PFSK-1 (cell line): ENCODE data around the gene PPP1R1A.

Experiments used
- FOXP2 ChIP-seq: optimal IDR thresholded peaks from 2 replicates; pipeline ENCODE3; 2011; ENCODE audit warnings: borderline replicate concordance, control low read depth, inconsistent platforms; ENCODE audit not compliant: insufficient read depth; ENCODE audit errors: extremely low read length, extremely low read depth
- POLR2AphosphoS5 ChIP-seq: IDR thresholded peaks from 2 replicates; pipeline ENCODE4 v1.6.1; 2012; ENCODE audit warnings: low read depth, mild to moderate bottlenecking, control low read depth, low read length, moderate library complexity
- REST ChIP-seq, 2 experiments: IDR thresholded peaks; 2 replicates each; pipeline versions ENCODE4 v1.6.1 to v1.8.0; 2011 to 2012; ENCODE audit warnings: low read depth in 2 of 2, low read length in 2 of 2, control low read depth in 1 of 2, inconsistent platforms in 1 of 2, mild to moderate bottlenecking in 1 of 2, moderate library complexity in 1 of 2; ENCODE audit not compliant: insufficient read depth in 1 of 2
- SIN3A ChIP-seq: IDR thresholded peaks from 2 replicates; pipeline ENCODE4 v1.6.1; 2012; ENCODE audit warnings: mild to moderate bottlenecking, low read length, moderate library complexity, borderline replicate concordance; ENCODE audit not compliant: insufficient read depth
- TAF1 ChIP-seq: IDR thresholded peaks from 2 replicates; pipeline ENCODE4 v1.6.1; 2012; ENCODE audit warnings: low read length, control low read depth, borderline replicate concordance; ENCODE audit not compliant: insufficient read depth

The PPP1R1A gene

DNA sequence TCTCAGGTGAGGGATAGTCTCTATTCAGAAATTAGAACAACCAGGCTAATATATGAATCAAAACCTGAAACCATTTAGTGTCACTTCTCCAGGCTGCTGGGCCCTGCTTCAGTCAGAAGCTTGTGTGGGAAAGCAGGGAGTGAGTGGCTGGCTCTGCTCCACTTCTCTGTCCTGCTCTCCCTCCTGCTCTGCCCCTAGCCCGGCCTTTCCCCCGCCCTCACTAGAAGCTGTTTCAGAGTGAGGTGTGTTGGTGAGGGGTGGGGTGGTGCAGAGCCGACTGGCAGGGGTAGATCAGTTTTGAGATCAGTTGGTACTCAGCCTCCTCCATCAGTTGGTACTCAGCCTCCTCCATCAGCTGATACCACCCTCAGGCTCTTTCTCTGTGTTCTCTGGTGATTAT is 7.0 kb upstream of the PPP1R1A start:
- no peak for TF ChIP-seq REST (IDR thresholded peaks at IDR 0.05; ENCODE audit: insufficient read depth in 1 of 2, low read depth in 2 of 2, low read length in 2 of 2)
- TF ChIP-seq POLR2AphosphoS5 = no peak
- no peak for TF ChIP-seq SIN3A
- TF ChIP-seq FOXP2 = no peak
- TF ChIP-seq TAF1 = no peak

DNA sequence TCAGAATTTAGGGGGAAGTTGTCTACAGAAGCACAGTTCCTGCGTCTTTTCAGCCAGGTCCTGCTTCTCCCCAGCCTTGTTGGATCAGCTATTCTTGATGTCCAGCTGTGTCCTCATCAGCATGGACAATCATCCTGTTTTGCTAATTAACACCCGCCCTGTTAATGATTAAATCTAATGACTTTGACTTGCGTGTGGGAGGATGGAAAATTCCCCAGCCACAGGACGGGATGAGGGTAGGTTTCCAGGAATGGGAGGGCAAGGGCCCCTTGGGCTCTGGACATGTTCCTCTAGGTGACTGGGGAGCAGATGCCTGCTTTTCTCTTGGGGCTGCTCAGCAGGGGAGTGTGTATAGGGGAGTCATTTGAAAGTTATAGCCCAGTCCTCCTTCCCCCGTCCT is 5.3 kb upstream of the PPP1R1A start:
- TF ChIP-seq SIN3A (no peak), FOXP2 (no peak), REST (IDR thresholded peaks at IDR 0.05; ENCODE audit: insufficient read depth in 1 of 2, low read depth in 2 of 2, low read length in 2 of 2) (no peak), TAF1 (no peak), POLR2AphosphoS5 (no peak)

DNA sequence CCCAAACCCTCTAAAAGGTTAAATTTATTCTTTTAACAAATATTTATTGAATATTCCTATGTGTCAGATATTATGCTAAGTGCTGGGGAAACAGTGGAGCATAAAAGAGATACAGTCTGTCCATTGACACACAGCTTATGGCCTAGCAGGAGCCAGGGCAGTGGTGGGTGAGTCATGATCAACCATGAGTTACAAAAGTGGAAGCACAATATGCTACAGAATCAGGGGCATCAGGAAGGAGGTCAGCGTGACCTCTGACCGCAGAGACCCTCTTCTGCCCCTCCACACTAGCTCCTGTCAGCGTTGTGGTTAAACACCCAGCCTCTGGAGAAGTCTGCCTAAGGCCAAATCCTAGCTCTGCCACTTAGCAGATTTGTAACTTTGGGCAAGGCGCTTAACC is 4.7 kb upstream of the PPP1R1A start:
- TF ChIP-seq POLR2AphosphoS5 (no peak), SIN3A (no peak)

DNA sequence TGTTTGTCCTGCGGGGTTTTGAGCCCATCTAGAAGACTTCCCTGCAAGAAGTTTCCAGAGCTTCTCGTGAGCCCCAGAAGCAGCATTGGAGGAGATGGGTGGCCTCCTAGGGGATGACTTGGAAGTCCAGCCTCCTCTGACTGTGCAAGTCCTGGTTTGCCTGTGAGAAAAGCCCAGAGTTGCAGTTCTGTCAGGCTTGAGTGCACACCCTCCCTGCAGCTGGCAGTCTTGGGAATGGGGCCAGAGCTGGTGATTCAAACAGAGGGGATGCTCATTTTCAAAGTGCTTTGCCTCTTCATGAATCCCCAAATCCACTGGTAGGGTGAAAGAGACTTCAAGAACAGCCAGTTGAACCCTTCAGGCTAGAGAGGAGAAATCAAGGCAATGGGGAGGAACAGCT is 3.9 kb upstream of the PPP1R1A start:
- no peak for TF ChIP-seq FOXP2
- TF ChIP-seq TAF1 = no peak
- TF ChIP-seq SIN3A = no peak
- no peak for TF ChIP-seq POLR2AphosphoS5
- TF ChIP-seq REST (IDR thresholded peaks at IDR 0.05; ENCODE audit: insufficient read depth in 1 of 2, low read depth in 2 of 2, low read length in 2 of 2) = no peak

DNA sequence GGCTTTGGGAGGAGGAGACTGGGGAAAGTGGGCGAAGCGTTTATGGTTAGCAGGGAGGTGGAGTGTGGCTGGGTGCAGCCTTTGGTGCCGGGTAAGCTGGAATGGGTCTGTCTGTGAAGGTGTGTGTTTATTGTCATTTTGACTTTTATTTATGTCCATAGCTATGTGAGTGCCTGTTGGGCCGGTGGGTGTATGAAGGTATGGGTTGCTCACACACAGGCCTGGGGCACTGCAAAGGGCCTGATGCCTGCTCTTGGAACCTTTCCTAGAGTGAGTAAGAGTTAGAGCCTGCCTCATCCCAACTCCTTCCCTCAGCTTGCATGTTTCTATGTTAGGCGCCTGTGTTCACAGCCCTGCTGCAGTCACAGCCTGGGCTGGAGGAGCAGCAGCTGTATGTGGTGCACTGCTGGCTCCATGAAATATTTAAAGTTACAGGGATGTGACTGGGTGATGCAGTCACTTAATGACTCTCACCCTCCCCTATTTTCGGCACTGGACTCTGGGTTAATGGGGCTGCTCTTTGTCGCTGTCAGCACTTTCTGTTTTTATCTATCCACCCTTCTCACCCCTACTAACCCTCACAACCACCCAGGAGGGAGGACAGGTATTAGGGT is 2.6 kb upstream of the PPP1R1A start:
- TF ChIP-seq POLR2AphosphoS5 = no peak
- no peak for TF ChIP-seq FOXP2
- no peak for TF ChIP-seq TAF1
- TF ChIP-seq SIN3A = no peak

DNA sequence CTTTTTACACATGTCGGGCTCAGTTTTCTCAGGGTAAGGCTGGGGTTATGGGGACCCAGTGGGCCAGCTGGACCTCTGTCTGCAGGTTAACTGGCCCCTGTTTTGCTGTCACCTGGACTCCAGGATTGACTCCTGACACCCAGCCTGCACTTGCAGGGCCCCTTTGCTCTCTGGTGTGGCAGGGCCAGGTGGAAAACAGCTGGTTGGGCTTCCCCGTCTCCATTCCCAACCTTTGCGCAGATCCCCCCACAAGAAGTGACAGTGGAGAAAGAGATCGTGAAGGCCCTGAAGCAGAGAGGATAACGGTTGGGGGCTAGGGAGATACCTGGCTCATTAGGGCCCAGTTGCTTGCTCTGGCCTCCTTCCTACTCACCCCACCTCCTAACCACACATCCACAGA is 1.5 kb upstream of the PPP1R1A start:
- no peak for TF ChIP-seq TAF1
- TF ChIP-seq REST (IDR thresholded peaks at IDR 0.05; ENCODE audit: insufficient read depth in 1 of 2, low read depth in 2 of 2, low read length in 2 of 2) = no peak
- no peak for TF ChIP-seq POLR2AphosphoS5
- TF ChIP-seq SIN3A = no peak
- TF ChIP-seq FOXP2 = no peak
